Measurements from ENCODE around the gene NR2F1-AS1.

Gene NR2F1-AS1

GRCh38 chr5:93580927-93581445 is at the start of gene NR2F1-AS1:
Gene NR2F1-AS1, minus strand, starts transcription at chr5:93581219.
- peak; percentile 67 for DNase-seq

GRCh38 chr5:93626801-93627200 is 45.8 kb upstream of the NR2F1-AS1 start:
- DNase-seq, result no peak

- DNase-seq, result no peak
Measured at GRCh38 chr5:93623153-93623552, 42.1 kb upstream of the NR2F1-AS1 start.

- DNase-seq, result peak; percentile 20
Measured at GRCh38 chr5:93622240-93622885, 41.3 kb upstream of the NR2F1-AS1 start.

- DNase-seq, result peak; percentile 52
Measured at GRCh38 chr5:93621327-93621798, 40.3 kb upstream of the NR2F1-AS1 start.

GRCh38 chr5:93620487-93621326 is 39.7 kb upstream of the NR2F1-AS1 start:
- peak; percentile 61 for DNase-seq

GRCh38 chr5:93616538-93617174 is 35.6 kb upstream of the NR2F1-AS1 start:
- no peak for DNase-seq

GRCh38 chr5:93612855-93613243 is 31.8 kb upstream of the NR2F1-AS1 start:
- no peak for DNase-seq

GRCh38 chr5:93611976-93612854 is 31.2 kb upstream of the NR2F1-AS1 start:
- DNase-seq, result peak; percentile 21

- no peak for DNase-seq
Measured at GRCh38 chr5:93611273-93611975, 30.4 kb upstream of the NR2F1-AS1 start.

GRCh38 chr5:93610581-93611272 is 29.7 kb upstream of the NR2F1-AS1 start:
- DNase-seq, result no peak

- no peak for DNase-seq
Measured at GRCh38 chr5:93609762-93610161, 28.7 kb upstream of the NR2F1-AS1 start.

GRCh38 chr5:93608855-93609254 is 27.8 kb upstream of the NR2F1-AS1 start:
- no peak for DNase-seq

GRCh38 chr5:93607367-93608258 is 26.6 kb upstream of the NR2F1-AS1 start:
- DNase-seq, result peak; percentile 83

GRCh38 chr5:93606382-93606752 is 25.3 kb upstream of the NR2F1-AS1 start:
- no peak for DNase-seq

GRCh38 chr5:93604644-93605515 is 23.9 kb upstream of the NR2F1-AS1 start:
- DNase-seq, result no peak

- peak; percentile 51 for DNase-seq
Measured at GRCh38 chr5:93603793-93604643, 23.0 kb upstream of the NR2F1-AS1 start.
